Effector memory CD8-positive, alpha-beta T cell (primary cell): Measurements from ENCODE around the gene ATXN1.

Source experiments
- ATAC-seq: fragments of 150-1000 bp; cut with Tn5 transposase; replicated peaks from 2 replicates; pipeline ENCODE4 v1.10.0; 2021; ENCODE audit warnings: mild to moderate bottlenecking, moderate library complexity
- DNase-seq, 3 experiments: peaks; one replicate each; pipeline ENCODE4 v3.0.0; 2021
- H3K27ac Mint-ChIP-seq, 2 donors: one replicate each; pipeline ENCODE4 v1.8.0; 2022; ENCODE audit warnings: mild to moderate bottlenecking in 2 of 2, mixed read lengths in 2 of 2, moderate library complexity in 2 of 2
- H3K27me3 Mint-ChIP-seq, 2 donors: one replicate each; pipeline ENCODE4 v1.8.0; 2022; ENCODE audit warnings: mixed read lengths in 2 of 2
- H3K36me3 Mint-ChIP-seq: one replicate; pipeline ENCODE4 v1.8.0; 2022; ENCODE audit warnings: mild to moderate bottlenecking, moderate library complexity, mixed read lengths; ENCODE audit not compliant: insufficient read depth
- H3K4me1 Mint-ChIP-seq, 2 donors: one replicate each; pipeline ENCODE4 v1.8.0; 2022; ENCODE audit warnings: low read depth in 2 of 2, mixed read lengths in 2 of 2
- H3K4me3 Mint-ChIP-seq, 2 donors: one replicate each; pipeline ENCODE4 v1.8.0; 2022; ENCODE audit warnings: mild to moderate bottlenecking in 2 of 2, mixed read lengths in 2 of 2, moderate library complexity in 2 of 2
- H3K9me3 Mint-ChIP-seq, 2 donors: one replicate each; pipeline ENCODE4 v1.8.0; 2022; ENCODE audit warnings: mixed read lengths in 2 of 2

Gene ATXN1

GRCh38 chr6:16649890-16650289 is 111.4 kb downstream of the ATXN1 start:
- ATAC-seq, result no peak
- H3K27ac Mint-ChIP-seq, result peak overlapping the region; percentile 31 to 72
- H3K36me3 Mint-ChIP-seq, result peaks cover 24% of the 10 kb centered on the region

GRCh38 chr6:16649241-16649640 is 112.0 kb downstream of the ATXN1 start:
- ATAC-seq (no peak), DNase-seq (no peak)
- Mint-ChIP-seq H3K36me3 (peaks cover 17% of the 10 kb centered on the region), H3K4me3 (no peak overlapping the region), H3K4me1 (peaks cover 38 to 45% of the 10 kb centered on the region in 2 donors), H3K27ac (peak overlapping the region in 1 of 2 donors; percentile 31), H3K27me3 (no peaks in the 10 kb centered on the region), H3K9me3 (no peaks in the 10 kb centered on the region)

More at GRCh38 chr6:16649890-16650289, 111.4 kb downstream of the ATXN1 start:
- no peak for DNase-seq
- Mint-ChIP-seq H3K4me3 (no peak overlapping the region), H3K9me3 (no peaks in the 10 kb centered on the region), H3K27me3 (no peaks in the 10 kb centered on the region), H3K4me1 (peaks cover 45 to 52% of the 10 kb centered on the region in 2 donors)

DNA sequence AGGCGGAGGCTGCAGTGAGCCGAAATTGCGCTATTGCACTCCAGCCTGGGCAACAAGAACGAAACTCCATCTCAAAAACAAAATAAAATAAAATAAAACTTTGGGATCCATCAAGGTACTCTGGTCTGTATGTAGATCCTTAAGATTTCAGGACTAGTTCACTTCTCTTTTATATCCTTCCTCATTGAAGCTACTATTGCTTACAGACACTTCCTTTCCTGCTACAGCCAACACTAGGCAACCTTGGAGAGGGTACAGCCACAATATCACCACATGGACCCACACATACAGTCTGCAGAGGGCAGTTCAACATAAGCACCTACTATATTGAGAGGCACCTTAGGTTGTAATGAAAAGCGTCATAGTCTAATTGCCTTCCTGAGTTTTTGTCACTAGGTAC is 113.3 kb downstream of the ATXN1 start:
- Mint-ChIP-seq H3K27ac (no peak overlapping the region), H3K36me3 (peaks cover 19% of the 10 kb centered on the region), H3K9me3 (no peaks in the 10 kb centered on the region), H3K27me3 (no peaks in the 10 kb centered on the region), H3K4me3 (no peak overlapping the region), H3K4me1 (peaks cover 26 to 34% of the 10 kb centered on the region in 2 donors)
- DNase-seq (no peak), ATAC-seq (no peak)

- DNase-seq (no peak), ATAC-seq (no peak)
- Mint-ChIP-seq H3K4me3 (no peak overlapping the region), H3K9me3 (no peaks in the 10 kb centered on the region), H3K4me1 (peaks cover 20 to 30% of the 10 kb centered on the region in 2 donors), H3K27me3 (no peaks in the 10 kb centered on the region), H3K36me3 (peaks cover 19% of the 10 kb centered on the region), H3K27ac (peak overlapping the region in 1 of 2 donors; percentile 49)
These were observed 113.8 kb downstream of the ATXN1 start for GRCh38 chr6:16647422-16647821.

DNA sequence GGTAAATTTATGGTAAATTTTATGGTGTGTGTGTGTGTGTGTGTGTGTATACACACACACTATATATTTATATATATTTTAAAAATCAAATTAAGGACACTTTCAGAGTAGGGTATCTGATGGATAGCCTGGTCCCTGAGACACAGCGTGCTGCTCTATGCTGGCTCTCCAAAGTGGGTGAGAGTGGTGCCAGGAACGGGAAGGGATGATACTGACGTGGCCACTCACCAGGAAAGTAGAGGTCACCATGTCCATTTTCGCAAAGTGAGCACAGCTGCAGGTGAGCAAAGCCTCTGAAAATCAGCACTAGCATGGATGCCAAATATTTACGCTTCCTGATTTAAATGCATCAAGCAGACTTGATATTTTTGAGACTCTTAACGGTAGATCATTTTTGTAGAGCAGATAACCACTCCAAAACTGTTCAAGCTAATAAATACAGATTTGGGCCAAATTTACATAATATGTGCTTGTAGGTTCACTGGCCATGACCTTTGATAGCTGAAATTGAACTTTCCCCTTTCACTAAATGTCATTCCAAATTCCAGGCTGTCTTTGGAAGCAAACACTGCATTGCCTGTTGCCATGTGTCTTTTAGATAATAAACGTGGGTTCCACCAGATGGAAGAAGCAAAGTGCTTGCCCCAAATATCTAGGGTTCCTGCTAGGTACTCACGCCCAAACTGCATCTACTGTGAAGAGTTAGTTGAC is 116.6 kb downstream of the ATXN1 start:
- Mint-ChIP-seq H3K4me1 (peaks cover 9 to 17% of the 10 kb centered on the region in 2 donors), H3K9me3 (no peaks in the 10 kb centered on the region), H3K4me3 (no peak overlapping the region), H3K27ac (peak overlapping the region; percentile 19 to 49), H3K36me3 (peaks cover 15% of the 10 kb centered on the region), H3K27me3 (no peaks in the 10 kb centered on the region)
- DNase-seq (no peak), ATAC-seq (no peak)

DNA sequence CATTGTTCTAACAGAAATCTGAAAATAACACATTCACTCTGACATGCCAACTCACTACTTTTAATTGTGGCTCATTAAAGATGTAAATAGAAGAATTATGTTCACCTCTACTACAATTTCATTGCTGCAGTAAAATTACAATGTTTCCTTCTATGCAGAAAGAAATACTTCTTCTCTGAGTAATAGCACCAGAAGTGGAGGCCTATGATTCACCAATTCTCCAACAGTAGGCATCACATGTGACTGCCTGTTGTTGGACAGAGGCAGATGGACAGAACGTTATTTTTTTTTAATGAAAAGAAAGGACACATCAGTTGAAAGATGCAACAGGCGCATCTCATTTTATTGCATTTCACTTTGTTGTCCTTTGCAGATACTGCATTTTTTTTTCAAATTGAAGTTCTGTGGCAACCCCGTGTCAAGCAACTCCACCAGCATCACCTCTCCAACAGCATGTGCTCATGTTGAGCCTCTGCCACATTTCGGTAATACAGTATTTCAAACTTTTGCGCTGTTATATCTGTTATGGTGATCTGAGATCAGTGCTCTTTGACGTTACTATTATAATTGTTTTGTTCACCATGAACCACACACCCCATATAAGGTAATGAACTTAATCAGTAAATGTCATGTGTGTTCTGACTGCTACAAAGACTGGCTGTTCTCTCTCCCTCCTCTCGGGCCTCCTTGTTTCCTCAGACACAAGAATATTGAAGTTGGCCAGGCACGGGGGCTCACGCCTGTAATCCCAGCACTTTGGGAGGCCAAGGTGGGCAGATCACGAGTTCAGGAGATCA is 121.4 kb downstream of the ATXN1 start:
- peak overlapping the region; percentile 75 to 86 for H3K27ac Mint-ChIP-seq
- no peaks in the 10 kb centered on the region for H3K27me3 Mint-ChIP-seq
- ATAC-seq (no peak), DNase-seq (no peak)
- peaks cover 11% of the 10 kb centered on the region for H3K36me3 Mint-ChIP-seq
- peaks cover 13 to 20% of the 10 kb centered on the region in 2 donors for H3K4me1 Mint-ChIP-seq
- no peaks in the 10 kb centered on the region for H3K9me3 Mint-ChIP-seq
- H3K4me3 Mint-ChIP-seq, result peak overlapping the region in 1 of 2 donors; percentile 38

GRCh38 chr6:16637635-16638034 is 123.6 kb downstream of the ATXN1 start:
- Mint-ChIP-seq H3K9me3 (no peaks in the 10 kb centered on the region), H3K36me3 (peaks cover 7% of the 10 kb centered on the region), H3K4me3 (no peak overlapping the region), H3K27me3 (no peaks in the 10 kb centered on the region), H3K4me1 (peaks cover 27 to 37% of the 10 kb centered on the region in 2 donors), H3K27ac (no peak overlapping the region)
- ATAC-seq, result no peak
- DNase-seq, result no peak

GRCh38 chr6:16635810-16636602 is 125.3 kb downstream of the ATXN1 start:
- Mint-ChIP-seq H3K27ac (peak overlapping the region; percentile 11 to 71), H3K36me3 (peaks cover 11% of the 10 kb centered on the region), H3K4me3 (no peak overlapping the region), H3K9me3 (no peaks in the 10 kb centered on the region), H3K4me1 (peaks cover 36 to 47% of the 10 kb centered on the region in 2 donors), H3K27me3 (no peaks in the 10 kb centered on the region)
- no peak for ATAC-seq
- no peak for DNase-seq

DNA sequence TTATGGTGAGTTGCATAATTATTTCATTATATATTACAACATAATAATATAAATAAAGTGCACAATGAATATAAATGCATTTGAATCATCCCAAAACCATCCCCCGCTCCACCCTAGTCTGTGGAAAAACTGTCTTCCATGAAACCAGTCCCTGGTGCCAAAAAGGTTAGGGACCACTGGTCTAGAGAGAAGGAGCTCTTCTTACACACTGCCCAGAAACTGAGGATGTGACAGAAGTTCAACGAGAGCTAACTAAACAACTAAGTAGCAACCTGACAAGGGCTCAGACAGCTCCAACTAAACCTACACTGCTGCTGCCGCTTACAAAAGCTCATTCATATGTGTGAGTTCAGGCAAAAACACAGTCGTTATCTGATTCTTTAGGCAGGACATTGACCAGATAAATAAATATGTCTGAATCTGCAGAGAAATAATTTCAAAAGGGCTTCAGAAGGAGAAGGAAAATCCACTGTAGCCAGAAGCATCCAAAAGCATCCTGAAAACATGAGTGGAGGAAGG is 125.9 kb downstream of the ATXN1 start:
- ATAC-seq (no peak), DNase-seq (no peak)
- Mint-ChIP-seq H3K36me3 (peaks cover 11% of the 10 kb centered on the region), H3K4me1 (peaks cover 36 to 42% of the 10 kb centered on the region in 2 donors), H3K27ac (peak overlapping the region; percentile 11 to 28), H3K27me3 (no peaks in the 10 kb centered on the region), H3K4me3 (no peak overlapping the region), H3K9me3 (no peaks in the 10 kb centered on the region)

- Mint-ChIP-seq H3K27ac (peak overlapping the region; percentile 11 to 28), H3K36me3 (peaks cover 8% of the 10 kb centered on the region), H3K4me3 (no peak overlapping the region), H3K4me1 (peaks cover 36 to 42% of the 10 kb centered on the region in 2 donors), H3K27me3 (no peaks in the 10 kb centered on the region), H3K9me3 (no peaks in the 10 kb centered on the region)
- ATAC-seq (no peak), DNase-seq (no peak)
These were observed 126.4 kb downstream of the ATXN1 start for GRCh38 chr6:16634855-16635254.

DNA sequence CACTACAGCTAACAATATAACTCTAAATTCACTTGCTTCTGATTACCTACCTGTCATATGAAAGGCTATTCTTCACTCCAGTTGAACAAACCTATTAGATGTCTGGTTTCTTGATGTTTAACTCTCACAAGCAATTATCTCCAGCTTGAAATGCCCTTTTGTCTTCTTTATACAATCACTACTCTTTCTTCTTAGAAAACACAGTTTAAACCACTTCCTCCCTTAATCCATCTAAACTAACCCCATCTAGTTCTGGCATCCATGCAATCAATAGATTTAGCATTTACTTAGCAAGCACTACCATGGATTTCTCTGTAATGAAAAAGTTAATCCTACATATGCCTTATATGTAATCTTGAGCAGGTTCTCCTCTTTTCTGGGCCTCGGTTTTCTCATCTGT is 127.3 kb downstream of the ATXN1 start:
- Mint-ChIP-seq H3K9me3 (no peaks in the 10 kb centered on the region), H3K4me1 (peaks cover 36 to 42% of the 10 kb centered on the region in 2 donors), H3K4me3 (no peak overlapping the region), H3K36me3 (peaks cover 8% of the 10 kb centered on the region), H3K27me3 (no peaks in the 10 kb centered on the region), H3K27ac (peak overlapping the region; percentile 11 to 28)
- DNase-seq (no peak), ATAC-seq (no peak)

- no peak for ATAC-seq
- Mint-ChIP-seq H3K27me3 (no peaks in the 10 kb centered on the region), H3K36me3 (peaks cover 8% of the 10 kb centered on the region), H3K27ac (peak overlapping the region; percentile 11 to 28), H3K9me3 (no peaks in the 10 kb centered on the region), H3K4me1 (peaks cover 36 to 44% of the 10 kb centered on the region in 2 donors), H3K4me3 (peak overlapping the region in 1 of 2 donors; percentile 28)
- DNase-seq, result no peak
These were observed 127.8 kb downstream of the ATXN1 start for GRCh38 chr6:16633465-16633864.

DNA sequence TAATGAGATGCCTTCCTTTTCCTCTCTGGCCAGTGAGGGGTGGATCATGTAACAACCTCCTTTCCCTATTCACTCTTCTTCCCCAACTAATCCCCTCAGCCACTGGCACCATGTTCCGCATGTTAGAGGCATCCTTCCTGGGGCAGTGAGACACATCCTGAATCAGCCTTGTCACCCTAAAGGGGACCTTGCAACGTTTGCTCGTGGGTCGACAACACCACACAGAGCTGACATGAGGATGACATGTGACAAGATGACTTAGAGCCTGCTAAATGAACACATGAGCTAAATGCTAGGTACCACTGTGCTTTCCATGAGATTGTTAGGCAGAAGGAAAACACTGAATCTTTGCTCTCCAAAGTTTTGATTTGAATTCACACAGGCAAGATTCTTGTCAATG is 129.2 kb downstream of the ATXN1 start:
- no peaks in the 10 kb centered on the region for H3K9me3 Mint-ChIP-seq
- H3K27ac Mint-ChIP-seq, result peak overlapping the region; percentile 2 to 38
- ATAC-seq (no peak), DNase-seq (no peak)
- peaks cover 5% of the 10 kb centered on the region for H3K36me3 Mint-ChIP-seq
- H3K27me3 Mint-ChIP-seq, result no peaks in the 10 kb centered on the region
- no peak overlapping the region for H3K4me3 Mint-ChIP-seq
- H3K4me1 Mint-ChIP-seq, result peaks cover 42 to 52% of the 10 kb centered on the region in 2 donors
